NCI-H2171 (cell line): Measurements from ENCODE around the gene MFF.

Experiments
- DNase-seq: peaks from one replicate; lab custom pipeline; 2025; lab: John Stamatoyannopoulos, UW

MFF gene

DNA sequence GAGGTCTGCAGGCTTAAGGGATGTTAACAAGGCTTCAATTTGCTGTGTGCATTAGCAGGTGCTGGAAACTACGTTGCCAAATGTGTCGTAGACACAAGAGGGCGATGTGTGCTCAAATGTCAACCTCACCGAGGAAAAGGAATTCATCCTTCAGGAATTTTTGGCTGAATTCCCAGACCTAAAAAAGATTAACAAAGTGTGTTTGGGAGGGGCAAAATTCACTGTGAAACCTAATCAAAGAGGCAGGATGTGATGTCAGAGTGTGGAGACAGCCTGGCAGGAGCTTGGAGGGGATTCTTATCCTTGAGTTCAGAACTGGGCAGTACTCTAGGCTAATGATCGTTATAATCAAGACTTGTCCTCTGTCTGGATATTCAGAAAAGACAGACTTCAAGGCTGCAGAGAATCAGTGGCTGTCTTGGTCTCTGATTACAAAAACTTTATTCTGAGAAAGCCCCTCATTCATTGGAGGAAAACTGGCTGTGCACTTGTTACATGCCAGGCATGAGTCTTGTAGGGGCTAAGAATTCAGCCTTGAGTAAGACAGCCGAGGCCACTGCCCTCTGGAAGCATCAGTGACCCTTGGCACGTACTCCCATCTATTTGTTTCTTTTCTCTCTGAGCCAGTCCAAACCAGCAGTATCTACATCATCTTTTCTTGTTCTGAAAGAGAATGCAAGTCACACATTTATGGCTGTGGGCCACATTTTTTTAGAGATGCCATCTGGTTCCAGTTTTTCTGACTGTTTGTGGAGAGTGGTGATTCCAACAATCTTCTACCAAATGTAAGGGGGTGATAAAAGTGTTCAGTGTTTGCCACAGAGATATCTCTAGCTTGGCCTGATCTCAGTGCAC lies 81.4 kb downstream of the MFF start:
- DNase-seq: peak; percentile 63
